ENCODE data around the gene GSX2.
"Not testable (repeated sequence)": the region's sequence is repeated elsewhere in the genome, so short reads cannot be mapped to it uniquely, and the experiment has no call there.

GSX2 gene

DNA sequence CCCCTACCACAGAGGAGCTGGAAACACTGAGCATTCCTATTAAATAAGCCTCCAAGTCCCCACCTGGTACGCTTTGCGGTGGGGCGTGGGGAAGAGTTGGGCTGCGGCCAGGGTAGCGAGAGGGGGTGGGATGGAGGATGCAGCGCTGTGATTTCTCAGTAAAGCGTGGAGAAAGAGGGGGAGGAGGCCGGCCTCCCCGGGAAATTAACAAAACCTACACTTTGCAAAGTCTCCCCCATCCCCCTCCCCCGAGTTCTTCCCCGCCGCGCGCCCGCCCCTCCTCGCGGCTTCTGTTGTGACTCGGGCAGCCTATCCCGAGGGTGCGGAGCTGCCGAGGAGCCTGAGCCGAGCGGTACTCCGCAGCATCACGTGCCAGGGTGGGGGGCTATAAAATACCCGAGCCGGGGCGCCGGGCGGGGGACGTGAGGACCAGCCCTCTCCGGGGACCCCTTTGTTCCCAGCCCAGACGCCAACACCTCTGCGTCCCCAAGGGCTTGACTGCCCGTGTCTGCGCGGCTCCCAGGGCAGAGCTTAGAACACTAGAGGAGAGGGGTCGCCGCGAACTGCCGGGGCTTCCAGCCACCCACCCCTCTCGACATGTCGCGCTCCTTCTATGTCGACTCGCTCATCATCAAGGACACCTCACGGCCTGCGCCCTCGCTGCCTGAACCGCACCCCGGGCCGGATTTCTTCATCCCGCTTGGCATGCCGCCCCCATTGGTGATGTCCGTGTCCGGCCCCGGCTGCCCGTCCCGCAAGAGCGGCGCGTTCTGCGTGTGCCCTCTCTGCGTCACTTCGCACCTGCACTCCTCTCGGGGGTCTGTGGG is at the start of gene GSX2:
GSX2 (plus strand) TSS at position 416 of the 827 bp plus-strand sequence; CDS start at position 598, 182 bp downstream.
- no peak for DNase-seq

DNA sequence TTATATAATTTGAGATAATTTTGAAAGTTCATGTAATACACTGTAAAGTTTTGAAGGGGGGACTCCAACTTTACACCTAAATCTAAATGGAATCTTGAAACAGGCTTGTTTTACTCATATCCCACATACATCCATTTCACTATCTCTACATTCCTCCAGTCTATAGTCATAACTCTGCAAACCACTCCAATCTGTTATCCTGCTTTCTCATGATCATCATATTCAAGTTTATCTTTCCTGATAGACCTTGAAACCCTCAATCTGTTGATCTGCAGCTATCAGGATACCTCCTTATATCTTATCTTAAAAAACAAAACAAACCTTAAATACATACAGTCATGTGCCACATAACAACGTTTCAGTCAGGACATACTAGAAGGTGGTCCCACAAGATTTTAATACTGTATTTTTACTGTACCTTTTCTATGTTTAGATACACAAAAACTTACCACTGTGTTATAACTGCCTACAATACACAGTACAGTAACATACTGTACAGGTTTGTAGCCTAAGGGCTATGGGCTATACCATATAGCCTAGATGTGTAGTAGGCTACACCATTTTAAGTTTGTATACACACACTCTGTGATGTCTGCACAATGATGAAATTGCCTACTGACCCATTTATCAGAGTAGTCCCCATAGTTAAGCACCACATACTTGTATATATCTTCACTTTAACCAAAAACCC is 49.6 kb upstream of the GSX2 start:
- no peak for DNase-seq

DNA sequence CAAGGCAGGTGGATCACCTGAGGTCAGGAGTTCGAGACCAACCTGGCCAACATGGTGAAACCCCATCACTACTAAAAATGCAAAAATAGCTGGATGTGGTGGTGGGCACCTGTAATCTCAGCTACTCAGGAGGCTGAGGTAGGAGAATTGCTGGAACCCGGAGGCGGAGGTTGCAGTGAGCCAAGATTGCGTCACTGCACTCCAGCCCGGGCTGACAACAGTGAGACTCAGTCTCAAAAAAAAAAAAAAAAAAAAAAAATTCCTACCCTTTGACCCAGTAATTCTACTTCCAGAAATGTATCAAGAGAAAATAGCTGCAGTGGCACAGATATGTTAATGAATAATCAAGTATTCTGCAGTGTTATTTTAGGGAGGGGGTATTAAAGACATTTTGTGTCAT is 46.6 kb upstream of the GSX2 start:
- DNase-seq = not testable (repeated sequence)

DNA sequence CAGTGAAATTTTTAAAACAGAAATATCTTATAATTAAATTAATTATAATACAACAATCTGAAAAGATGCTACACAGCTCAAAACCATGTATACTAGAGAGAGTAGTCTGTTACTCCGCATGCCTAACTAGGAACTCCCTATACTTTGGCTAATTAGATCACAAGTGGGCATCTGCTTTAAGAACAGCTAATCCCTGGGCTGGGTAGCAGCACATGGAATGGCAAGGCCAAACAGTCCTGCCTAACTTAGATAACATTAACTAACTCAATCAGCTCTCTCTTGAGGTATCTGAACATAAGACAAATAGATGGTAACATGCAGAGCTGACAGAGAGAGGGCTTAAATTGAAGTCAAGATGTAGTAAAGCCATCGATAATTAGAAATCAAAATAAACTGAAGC is 45.5 kb upstream of the GSX2 start:
- no peak for DNase-seq

DNA sequence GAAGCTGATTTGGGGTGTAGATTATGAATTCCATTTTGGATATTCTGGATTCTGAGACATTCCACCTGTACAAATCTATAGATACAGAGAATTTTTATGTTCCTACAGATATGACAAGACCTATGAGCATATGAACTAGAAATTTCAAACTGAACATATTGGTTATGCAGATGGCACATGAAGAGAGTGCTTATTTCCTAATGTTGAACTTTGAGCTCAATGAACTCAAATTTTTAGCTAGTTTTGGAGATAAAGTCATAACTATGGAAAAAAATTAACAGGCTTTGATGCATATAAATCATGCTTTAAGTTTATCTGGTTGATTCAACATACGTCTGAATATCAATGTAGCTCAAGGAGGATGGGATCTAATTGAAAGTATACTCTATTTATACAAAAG is 44.5 kb upstream of the GSX2 start:
- no peak for DNase-seq

DNA sequence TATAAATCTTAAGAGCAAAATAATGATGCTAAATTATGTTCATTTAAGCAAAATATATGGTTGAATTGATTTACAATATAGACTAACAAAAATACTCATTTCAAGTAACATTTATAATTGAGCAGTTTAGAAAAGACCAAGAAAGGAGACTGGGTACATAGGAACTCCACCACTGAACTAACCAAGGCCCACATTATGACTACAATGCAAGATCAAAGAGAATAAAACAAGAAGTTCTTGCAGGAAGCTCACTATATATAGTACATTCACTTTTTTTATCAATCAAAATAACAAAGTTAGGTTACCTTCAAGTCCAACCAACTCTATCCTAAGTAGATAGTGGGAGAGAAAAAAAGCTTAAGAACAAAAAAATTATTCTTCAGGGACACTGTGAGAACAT is 43.6 kb upstream of the GSX2 start:
- no peak for DNase-seq

DNA sequence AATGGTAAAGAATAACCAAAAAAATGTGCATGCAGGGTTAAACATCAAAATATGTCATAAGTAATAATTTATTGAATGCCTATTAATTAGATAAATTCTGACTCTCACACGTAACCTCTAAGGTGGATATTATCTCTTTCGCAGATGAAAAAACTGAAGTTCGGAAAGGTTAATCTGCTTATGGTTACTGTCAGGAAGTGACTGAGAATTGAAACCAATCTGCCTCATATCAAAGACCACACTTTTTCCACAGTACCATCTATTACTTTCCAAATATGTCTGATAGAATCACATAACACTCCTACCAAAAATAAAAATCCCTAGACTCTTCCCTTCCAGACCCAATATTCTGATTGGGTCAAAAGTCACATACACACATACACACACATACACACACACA is 41.8 kb upstream of the GSX2 start:
- no peak for DNase-seq

DNA sequence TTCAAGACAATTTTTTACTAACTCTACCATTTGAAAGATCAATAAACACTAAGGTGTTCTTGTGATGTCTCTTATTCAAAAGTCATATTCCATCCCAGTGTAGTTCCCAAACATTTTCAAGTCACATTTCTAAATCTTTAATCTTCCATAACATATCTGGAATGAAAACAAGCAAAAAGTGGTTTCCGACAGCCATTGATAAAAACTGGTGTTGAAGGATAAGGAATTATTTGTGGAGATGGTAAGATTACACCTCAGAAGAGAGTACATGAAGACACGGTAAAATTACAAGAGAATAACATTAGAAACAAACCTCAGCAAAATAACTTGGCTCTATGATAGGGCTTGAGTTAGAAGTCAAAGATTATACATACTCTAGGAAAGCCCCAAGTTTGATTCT is 39.8 kb upstream of the GSX2 start:
- no peak for DNase-seq

DNA sequence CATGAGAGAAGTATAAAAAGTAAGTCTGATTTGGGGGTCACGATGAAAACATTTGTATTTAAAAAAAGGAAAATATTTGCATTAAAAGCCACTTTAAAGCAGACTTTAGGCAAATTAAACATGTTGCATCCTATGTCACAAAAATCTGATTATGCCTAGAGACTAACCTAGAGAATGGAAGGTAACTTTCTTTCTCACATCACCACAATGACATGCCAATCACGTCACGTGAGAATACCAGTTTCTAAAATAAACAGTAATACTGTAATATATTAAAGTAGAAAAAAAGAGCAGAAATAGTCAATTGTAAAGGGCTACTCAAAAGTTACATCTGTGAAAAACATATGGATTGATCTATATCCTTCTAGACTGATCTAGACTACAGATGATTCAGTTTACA is 38.9 kb upstream of the GSX2 start:
- no peak for DNase-seq

DNA sequence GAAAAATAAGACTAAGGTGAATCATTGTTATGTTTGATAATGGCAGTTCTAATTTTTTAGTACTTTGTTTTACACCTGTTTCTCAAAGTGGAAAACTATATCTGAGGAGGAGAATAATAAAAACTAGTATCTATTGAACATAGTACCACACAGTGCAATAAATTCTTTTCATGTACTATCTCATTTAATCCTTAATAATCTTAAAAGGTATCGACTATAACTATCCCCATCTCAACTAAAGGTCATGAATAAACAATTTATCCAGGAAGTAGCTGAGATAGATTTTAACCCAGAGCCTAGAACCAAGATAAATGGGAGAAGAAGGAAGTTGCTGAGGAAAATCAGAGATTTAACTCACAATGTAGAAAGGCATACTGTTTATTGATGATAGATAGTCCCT is 38.1 kb upstream of the GSX2 start:
- DNase-seq = no peak

DNA sequence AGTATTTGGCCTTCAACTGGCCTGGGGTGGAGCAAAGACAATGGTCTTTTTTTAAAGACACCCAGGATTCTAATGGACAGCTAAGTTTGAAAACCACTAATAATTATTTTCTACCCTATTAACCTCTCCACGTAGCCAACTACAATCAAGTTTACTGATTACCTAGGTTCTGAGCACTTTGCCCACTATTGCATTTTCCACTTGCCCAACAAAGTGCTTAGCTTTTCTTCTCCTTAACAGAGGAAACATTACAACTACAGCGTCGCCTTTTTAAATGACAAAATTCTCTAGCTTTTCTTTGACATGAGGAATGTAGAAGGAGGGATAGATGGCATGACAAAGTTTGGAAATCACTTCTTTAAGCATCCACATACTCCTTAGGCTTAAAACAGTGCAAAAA is 37.6 kb upstream of the GSX2 start:
- DNase-seq = no peak

DNA sequence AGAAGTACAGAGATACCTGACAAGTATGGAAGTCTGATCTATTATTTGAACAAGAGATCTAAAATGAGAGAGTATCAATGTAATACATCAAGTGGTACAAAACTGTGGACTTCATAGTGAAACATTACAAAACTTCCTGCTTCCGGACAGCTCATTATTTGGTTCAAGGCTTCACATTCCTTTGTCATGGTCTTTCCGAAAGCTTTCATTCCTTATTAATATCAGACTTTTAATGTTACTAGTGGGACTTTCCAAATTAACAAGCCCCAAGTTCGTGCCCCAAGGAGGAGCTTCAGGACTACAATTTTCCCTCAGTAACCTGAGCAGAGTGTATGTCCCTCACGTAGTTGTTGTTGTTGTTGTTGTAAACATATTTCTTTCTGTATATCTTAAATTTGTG is 36.7 kb upstream of the GSX2 start:
- DNase-seq = no peak

DNA sequence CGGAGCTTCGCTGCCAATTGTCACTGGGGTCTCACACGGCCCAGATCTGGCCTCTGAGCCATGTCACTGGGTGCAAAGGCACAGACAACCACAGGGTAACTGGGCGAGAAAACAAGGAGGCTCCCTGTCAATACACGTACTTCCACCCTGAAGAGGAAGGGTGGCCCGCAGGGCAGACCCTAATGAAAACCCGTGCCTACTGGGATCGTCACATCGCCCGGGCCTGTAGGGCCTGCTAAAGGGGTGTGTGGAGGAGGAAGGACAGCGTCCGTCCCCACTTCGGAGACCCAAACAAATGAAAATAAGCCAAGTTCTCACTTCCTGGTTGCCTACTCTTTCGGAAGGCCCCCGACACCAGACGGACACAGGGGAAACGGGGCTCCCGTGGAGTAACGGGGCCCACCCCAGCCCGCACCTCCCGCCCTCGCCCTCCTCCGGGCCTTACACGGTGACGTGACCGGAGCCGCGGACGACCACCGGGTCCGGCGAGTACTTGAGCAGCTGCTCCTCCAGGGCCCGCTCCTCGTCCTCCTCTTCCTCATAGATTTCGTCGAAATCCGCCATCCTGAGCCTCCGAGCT is 36.1 kb upstream of the GSX2 start:
- peak in 1 of 2 donors; percentile 51 for DNase-seq

DNA sequence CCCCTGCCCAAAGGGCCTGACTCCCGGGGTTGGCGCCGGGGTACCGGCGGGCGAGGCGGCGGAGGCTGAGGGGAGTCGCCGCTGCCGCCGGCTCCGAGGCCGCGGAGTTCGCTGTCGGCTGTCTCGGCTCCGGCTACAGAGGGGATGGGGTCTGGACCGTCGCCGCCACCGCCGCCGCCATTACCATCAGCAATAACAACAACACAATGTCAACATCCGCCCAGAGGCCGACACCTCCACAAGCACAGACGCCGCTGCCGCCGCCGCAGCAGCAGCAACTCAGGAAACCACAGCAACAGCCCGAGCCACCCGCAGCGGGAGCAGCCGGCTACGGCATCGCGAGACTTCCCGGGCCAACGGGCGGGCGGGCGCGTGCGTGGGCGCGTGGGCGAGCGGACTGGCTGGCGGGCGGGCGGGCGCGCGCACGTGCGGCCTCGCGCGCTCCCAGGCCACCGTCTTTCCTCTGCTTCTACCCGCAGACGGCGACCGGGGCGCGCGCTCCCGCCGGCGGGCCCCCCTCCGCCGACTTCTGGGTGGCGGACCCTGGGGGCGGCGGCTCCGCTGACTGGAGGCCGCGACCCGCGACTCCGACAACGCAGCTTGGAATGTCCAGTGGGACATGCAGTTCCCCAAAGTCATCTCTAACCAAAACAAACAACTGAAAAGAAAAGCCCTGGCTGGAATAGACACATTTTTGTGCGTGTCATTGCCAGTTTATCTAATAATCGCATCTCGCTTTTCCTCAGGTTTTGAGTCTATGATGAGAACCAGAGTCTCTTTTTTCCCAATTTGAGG is 35.4 kb upstream of the GSX2 start, which contains the start of gene CHIC2:
CHIC2 (minus strand) TSS at position 289 of the 795 bp plus-strand sequence. CDS start 305 bp downstream, outside the sequence.
- DNase-seq = peak; percentile 84 to 85

DNA sequence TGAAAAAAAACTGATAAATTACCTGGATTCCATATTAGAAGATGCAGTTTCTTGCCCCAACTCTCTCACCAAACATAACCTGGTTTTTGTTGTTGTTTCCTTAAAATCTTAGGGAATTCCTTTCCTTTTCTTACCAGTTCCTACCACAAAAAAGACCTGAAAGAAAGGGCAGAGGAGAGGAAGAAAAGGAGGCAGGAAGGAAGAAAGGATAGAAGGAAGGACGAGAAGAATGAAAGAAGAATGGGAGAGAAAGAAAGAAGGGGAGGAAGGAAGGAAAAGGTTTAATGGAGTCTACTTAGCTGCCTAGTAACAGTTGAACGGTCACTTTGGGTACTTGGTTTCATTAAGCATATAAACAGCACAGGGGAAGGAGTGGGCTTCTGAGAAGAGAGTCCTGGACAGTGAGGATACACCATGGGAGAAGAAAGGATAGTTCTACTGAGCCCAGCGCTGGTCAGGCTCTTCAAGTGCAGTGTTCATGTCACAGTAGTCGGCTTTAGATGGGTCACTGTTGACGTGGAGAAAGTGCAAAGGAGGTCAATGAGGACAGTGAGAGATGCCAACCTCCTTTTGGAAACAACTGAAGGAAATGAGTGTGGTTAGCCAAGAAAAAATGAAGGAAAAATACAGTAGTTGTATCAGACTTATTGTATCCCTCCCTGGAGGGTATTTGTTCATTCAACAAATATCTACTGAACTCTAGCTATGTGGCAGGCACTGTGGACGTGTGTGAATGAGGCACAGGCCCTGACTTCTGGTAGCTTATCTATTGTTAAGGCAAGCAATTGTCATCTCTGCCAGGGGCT is 34.5 kb upstream of the GSX2 start:
- DNase-seq = no peak

DNA sequence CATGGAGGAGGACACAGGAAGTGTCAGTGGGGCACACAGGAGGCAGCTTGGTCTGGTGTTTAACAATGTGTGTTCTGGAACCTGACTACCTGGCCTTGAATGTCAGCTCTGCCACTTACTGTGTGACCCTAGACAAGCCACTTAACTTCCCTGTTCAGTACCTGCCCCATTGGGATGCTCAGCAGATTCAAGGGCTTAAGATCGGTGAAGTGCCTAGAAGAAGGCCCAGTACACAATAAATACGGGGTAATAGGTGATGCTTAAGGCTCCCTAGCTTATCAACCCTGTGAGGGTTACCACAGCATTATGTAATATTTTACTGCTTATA is 33.9 kb upstream of the GSX2 start:
- DNase-seq = no peak

DNA sequence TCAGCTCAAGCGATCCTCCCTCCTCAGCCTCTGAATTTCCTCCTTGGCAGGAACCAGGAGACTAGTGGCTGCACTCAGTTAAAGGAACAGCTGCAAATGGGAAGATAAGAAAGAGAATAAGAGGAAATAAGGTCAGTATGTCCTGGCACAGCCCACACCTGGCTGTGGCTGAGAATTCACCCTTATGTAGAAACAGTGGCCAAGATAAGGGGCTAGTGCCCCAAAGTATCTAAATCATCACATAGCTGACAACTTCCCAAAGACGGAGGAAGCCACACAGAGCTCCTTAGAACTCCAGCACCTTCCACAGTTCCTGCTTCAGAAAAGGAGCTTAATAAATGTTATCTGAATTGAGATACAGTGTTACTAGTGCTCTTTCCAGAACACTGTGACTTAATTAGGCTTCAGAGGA is 33.2 kb upstream of the GSX2 start:
- DNase-seq = no peak

DNA sequence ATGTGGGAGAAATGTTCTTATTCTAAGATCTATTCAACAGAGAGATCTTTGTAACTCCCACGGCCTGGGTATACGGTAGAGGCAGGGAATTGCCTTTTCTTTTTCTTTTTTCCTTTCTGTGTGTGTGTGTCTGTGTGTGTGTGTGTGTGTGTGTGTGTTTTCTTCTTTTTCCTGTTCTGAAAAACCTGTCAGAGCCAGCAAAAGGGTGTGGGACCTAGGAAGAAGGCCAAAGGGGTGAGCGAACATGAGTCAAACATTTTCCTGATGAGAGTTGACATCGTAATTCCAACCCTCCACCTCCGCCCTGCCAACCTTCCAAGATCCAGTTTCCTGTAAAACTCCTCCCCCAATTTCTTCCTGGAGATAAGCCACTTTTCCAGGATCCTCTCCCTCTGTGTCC is 32.8 kb upstream of the GSX2 start:
- no peak for DNase-seq

DNA sequence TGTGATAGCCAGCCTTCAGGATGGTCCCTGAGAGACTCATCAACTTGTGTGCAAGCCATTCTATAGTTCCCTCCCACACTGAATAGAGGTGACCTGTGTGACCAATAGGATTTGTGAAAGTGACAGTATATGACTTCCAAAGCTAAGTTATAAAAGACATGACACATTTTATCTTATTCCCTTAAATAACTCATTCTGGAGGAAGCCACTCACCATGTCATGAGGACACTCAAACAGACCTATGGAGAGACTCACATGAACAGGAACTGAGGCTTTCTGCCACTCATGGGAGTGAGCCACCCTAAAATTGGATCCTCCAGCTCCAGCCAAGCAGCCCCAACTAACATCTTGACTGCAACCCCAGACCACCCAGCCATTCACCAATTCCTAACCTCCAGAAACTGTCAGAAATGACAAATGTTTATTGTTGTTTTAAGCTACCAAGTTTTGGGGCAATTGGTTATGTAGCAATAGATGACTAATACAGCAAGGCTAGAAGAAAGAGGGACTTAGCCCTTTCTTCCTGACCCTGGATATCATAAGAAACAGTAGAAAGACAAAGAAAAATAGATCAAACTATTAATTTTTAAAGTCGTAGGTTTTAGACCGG is 26.6 kb upstream of the GSX2 start:
- DNase-seq = no peak

DNA sequence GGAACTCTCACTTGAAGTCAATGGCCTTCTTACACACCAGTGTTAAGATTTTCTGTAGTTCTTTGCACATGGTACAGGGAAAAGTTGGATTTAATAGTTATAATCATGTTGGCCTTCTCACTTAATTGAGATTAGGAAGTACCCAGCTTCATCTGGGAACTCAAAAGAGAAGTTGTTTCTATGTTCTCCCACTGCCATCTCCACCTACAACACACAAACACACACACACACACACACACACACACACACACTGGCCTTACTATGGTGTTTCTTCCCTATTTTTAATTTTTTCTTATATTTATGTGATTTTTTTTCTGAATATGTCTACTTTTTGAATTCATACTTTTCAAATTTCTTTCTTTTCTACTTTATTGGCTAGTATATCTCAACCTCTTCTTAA is 25.6 kb upstream of the GSX2 start:
- no peak for DNase-seq

DNA sequence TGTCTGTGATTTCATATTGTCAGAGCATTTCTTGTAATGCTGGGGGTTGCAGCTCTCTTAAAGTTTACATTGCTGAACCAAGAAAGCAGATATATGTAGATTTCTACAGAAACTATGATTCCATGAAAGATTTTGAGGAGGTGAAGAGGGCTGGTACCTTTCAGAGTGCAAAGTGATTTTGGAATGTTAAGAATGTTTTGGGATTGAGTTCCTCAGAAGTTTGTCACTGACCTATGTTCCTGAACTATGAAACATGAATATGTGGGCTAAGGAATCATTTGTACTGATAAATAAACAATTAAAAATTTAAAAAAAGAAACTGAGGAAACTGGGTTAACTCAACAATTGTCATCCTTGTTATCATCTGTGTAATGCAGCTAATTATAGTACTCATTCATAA is 23.3 kb upstream of the GSX2 start:
- no peak for DNase-seq

DNA sequence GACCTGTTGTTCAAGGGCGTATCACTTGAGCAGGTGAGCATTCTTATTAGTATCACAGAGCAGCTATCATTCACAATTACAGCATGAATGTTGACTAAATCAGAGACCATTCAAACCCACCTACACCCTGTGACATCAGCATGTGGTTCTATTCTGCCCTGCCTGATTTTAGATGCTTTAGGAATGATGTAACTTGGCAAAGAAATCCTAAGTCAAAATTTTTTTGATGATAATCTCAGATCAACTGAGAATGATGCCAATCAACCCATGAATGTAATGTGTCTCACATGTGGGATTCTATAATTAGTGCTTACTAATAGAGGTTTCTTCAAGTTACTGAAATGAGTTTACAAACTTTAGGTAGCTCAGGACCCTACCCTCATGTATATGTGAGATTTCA is 22.2 kb upstream of the GSX2 start:
- no peak for DNase-seq
